HUDEP-2 (cell line): ENCODE results near the gene CTSF.
A peak's percentile ranks its signal among the peaks of the same experiment; 100 is the strongest.
"Not testable (repeated sequence)": the region's sequence is repeated elsewhere in the genome, so short reads cannot be mapped to it uniquely, and the experiment has no call there.

Experiments
- DNase-seq, 76 experiments: peaks; one replicate each; lab custom pipeline; 2025; ENCODE audit not compliant: unreplicated experiment in 76 of 76; lab: John Stamatoyannopoulos, UW

Gene CTSF

GRCh38 chr11:66559866-66560676 is 8.3 kb downstream of the CTSF start:
- no peak for DNase-seq

GRCh38 chr11:66559142-66559865 is 9.1 kb downstream of the CTSF start:
- DNase-seq = peak in 44 of 76 experiments; percentile 3 to 62 (median 32)

- DNase-seq = no peak
Measured at GRCh38 chr11:66557733-66558326, 10.6 kb downstream of the CTSF start.

GRCh38 chr11:66556086-66556485 is 12.3 kb downstream of the CTSF start:
- DNase-seq = no peak

GRCh38 chr11:66555416-66555815 is 13.0 kb downstream of the CTSF start:
- no peak for DNase-seq

- no peak for DNase-seq
Measured at GRCh38 chr11:66554602-66555001, 13.8 kb downstream of the CTSF start.

GRCh38 chr11:66550887-66551286 is 17.5 kb downstream of the CTSF start:
- DNase-seq = no peak

- DNase-seq = no peak
Measured at GRCh38 chr11:66549696-66550095, 18.7 kb downstream of the CTSF start.

- DNase-seq = no peak
Measured at GRCh38 chr11:66548774-66549630, 19.4 kb downstream of the CTSF start.

GRCh38 chr11:66548041-66548440 is 20.4 kb downstream of the CTSF start:
- no peak for DNase-seq

- DNase-seq = no peak
Measured at GRCh38 chr11:66547662-66548009, 20.8 kb downstream of the CTSF start.

- no peak for DNase-seq
Measured at GRCh38 chr11:66546966-66547661, 21.3 kb downstream of the CTSF start.

GRCh38 chr11:66546368-66546965 is 21.9 kb downstream of the CTSF start, which contains the start of gene ACTN3:
ACTN3 (plus strand) TSS chr11:66546903; CDS start chr11:66546938, 35 bp downstream.
- peak in 1 of 76 experiments; percentile 77 for DNase-seq

GRCh38 chr11:66545701-66546367 is 22.6 kb downstream of the CTSF start, which contains the start of gene ZDHHC24:
ZDHHC24 (minus strand) TSS chr11:66546048; CDS start chr11:66546003, 45 bp downstream.
- peak in 74 of 76 experiments; percentile 75 to 97 (median 93) for DNase-seq

GRCh38 chr11:66544952-66545351 is 23.5 kb downstream of the CTSF start:
- not testable (repeated sequence) for DNase-seq

GRCh38 chr11:66543263-66544107 is 24.9 kb downstream of the CTSF start:
- peak in 1 of 76 experiments; percentile 17 for DNase-seq

- no peak for DNase-seq
Measured at GRCh38 chr11:66542362-66542761, 26.0 kb downstream of the CTSF start.

- no peak for DNase-seq
Measured at GRCh38 chr11:66541892-66542291, 26.5 kb downstream of the CTSF start.
